Uterus (tissue), 2 donors: ENCODE results near the gene GLIPR2.

ENCODE experiments used
- CTCF ChIP-seq, 4 experiments: fragments of 200-600 bp in 2 of 4; fragments of 450-650 bp in 2 of 4; sonication (generic) in 2 of 4; IDR thresholded peaks; one replicate each; pipeline ENCODE4 v1.5.1; 2016 to 2019; ENCODE audit warnings: antibody characterized with exemption in 4 of 4, mild to moderate bottlenecking in 2 of 4, moderate library complexity in 1 of 4
- POLR2A ChIP-seq, 2 donors: fragments of 450-650 bp; IDR thresholded peaks; one replicate each; pipeline ENCODE4 v1.6.1; 2016; ENCODE audit warnings: antibody characterized with exemption in 2 of 2, mild to moderate bottlenecking in 1 of 2, moderate library complexity in 1 of 2

GRCh38 chr9:36163049-36163785 is 26.7 kb downstream of the GLIPR2 start:
- TF ChIP-seq CTCF (IDR thresholded peaks at IDR 0.05) = no peak
- peak in 1 of 2 donors; percentile 11 for TF ChIP-seq POLR2A (IDR thresholded peaks at IDR 0.05)
